Caco-2 (cell line): ENCODE results near the gene NKIRAS1. TPM values are rescaled to one million over a fixed set of nuclear protein-coding genes. Genes with fewer than 3 reads are reported as not detected.

ENCODE experiments used
- BruUV-seq: library from RNA; stranded (reverse); fragments of 400-500 nt; replicated peaks from 2 replicates; lab custom pipeline; 2021; lab: Mats Ljungman, UMichigan
- CTCF ChIA-PET: fragments of 300-600 bp; sonication (Branson Sonifier 250); formaldehyde crosslinking; loops from one replicate; lab custom pipeline; 2022; ENCODE audit warnings: antibody characterized with exemption; lab: Charles Lee
- POLR2A ChIA-PET: fragments of 300-600 bp; sonication (Branson Sonifier 250); formaldehyde crosslinking; loops from one replicate; lab custom pipeline; 2022; ENCODE audit warnings: antibody characterized with exemption; lab: Charles Lee
- DNase-seq, 2 experiments: peaks; one replicate each; pipeline versions ENCODE4 v3.0.0 to v3.0.0-alpha.2; 2020 to 2022
- H3K27me3 ChIP-seq: replicated peaks from 2 replicates; pipeline ENCODE4 v1.6.0; 2011; ENCODE audit warnings: low read length; ENCODE audit not compliant: control insufficient read depth, insufficient read depth
- H3K36me3 ChIP-seq: 2 replicates; pipeline ENCODE4 v1.5.1; 2011; ENCODE audit warnings: low read length; ENCODE audit not compliant: control insufficient read depth, insufficient read depth
- H3K4me1 ChIP-seq: fragments of 250-450 bp; sonication (Bioruptor Pico); 2 replicates; pipeline ENCODE4 v1.5.1; 2020; ENCODE audit warnings: mild to moderate bottlenecking
- H3K4me3 ChIP-seq: 2 replicates; pipeline ENCODE4 v1.5.1; 2011; ENCODE audit warnings: low read depth, mild to moderate bottlenecking, control low read depth, low read length
- H3K9me3 ChIP-seq: fragments of 250-450 bp; sonication (Bioruptor Pico); 2 replicates; pipeline ENCODE4 v1.5.1; 2020; ENCODE audit warnings: mild to moderate bottlenecking, moderate library complexity
- H3K27ac Mint-ChIP-seq: one replicate; pipeline ENCODE4 v1.8.0; 2022; ENCODE audit warnings: mixed read lengths; ENCODE audit not compliant: unreplicated experiment
- H3K27me3 Mint-ChIP-seq: one replicate; pipeline ENCODE4 v1.8.0; 2022; ENCODE audit warnings: mixed read lengths; ENCODE audit not compliant: insufficient read depth, unreplicated experiment
- H3K36me3 Mint-ChIP-seq: one replicate; pipeline ENCODE4 v1.8.0; 2022; ENCODE audit warnings: mild to moderate bottlenecking, mixed read lengths; ENCODE audit not compliant: insufficient read depth, unreplicated experiment
- H3K4me1 Mint-ChIP-seq: one replicate; pipeline ENCODE4 v1.8.0; 2022; ENCODE audit warnings: low read depth, mixed read lengths; ENCODE audit not compliant: unreplicated experiment
- H3K4me3 Mint-ChIP-seq: one replicate; pipeline ENCODE4 v1.8.0; 2022; ENCODE audit warnings: mild to moderate bottlenecking, moderate library complexity, mixed read lengths; ENCODE audit not compliant: unreplicated experiment
- H3K9me3 Mint-ChIP-seq: one replicate; pipeline ENCODE4 v1.8.0; 2022; ENCODE audit warnings: mixed read lengths; ENCODE audit not compliant: unreplicated experiment
- intact Hi-C: fragments of 100-400 bp; cut with micrococcal nuclease; formaldehyde crosslinking; loops from one replicate; pipeline ENCODE4 v1.10.0; 2022; ENCODE audit not compliant: unreplicated experiment
- total RNA-seq: library from RNA; stranded (reverse); gene quantifications from 2 replicates; pipeline ENCODE4 v1.2.3, GENCODE V29; 2022
- TF ChIP-seq, protein P1 (sequence below), 2 experiments: fragments of 200-600 bp in 1 of 2; IDR thresholded peaks; 1 replicate in 1 of 2; 2 replicates in 1 of 2; pipeline versions ENCODE4 v1.5.1 to v1.8.0; 2011 to 2022; ENCODE audit warnings: antibody characterized with exemption in 1 of 2, control low read depth in 1 of 2, inconsistent platforms in 1 of 2, low read depth in 1 of 2, low read length in 1 of 2, mild to moderate bottlenecking in 1 of 2, moderate library complexity in 1 of 2; ENCODE audit not compliant: insufficient read depth in 1 of 2, severe bottlenecking in 1 of 2, unreplicated experiment in 1 of 2

The NKIRAS1 gene
- total RNA-seq, 1 experiment from 2014 or later: 6.8 TPM

DNA sequence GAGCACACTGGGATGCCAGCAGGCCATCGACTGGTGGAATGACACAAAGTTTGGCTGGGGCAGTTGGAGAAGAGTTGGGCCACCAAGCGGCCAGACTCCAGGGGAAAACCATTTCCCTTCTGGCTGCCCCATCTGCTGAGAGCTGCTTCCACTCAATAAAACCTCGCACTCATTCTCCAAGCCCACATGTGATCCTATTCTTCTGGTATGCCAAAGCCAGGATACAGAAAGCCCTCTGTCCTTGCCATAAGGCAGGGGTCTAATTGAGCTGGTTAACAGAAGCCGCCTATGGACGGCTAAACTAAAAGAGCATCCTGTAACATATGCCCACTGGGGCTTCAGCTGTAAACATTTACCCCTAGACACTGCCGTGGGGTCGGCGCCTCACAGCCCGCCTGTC is 55.1 kb downstream of the NKIRAS1 start:
- no peaks in the 10 kb centered on the region for H3K9me3 Mint-ChIP-seq
- intact Hi-C loops: no loop called here
- H3K36me3 Mint-ChIP-seq: peaks cover 28% of the 10 kb centered on the region
- no TSS peak for BruUV-seq
- ChIA-PET POLR2A (no interaction called here), CTCF (no interaction called here)
- H3K4me3 Mint-ChIP-seq: no peak overlapping the region
- Histone ChIP-seq H3K27me3 (no peaks in the 10 kb centered on the region), H3K4me3 (no peak overlapping the region), H3K9me3 (no peaks in the 10 kb centered on the region), H3K4me1 (peaks cover 11% of the 10 kb centered on the region), H3K36me3 (no peaks in the 10 kb centered on the region)
- no peaks in the 10 kb centered on the region for H3K27me3 Mint-ChIP-seq
- H3K27ac Mint-ChIP-seq: no peak overlapping the region
- DNase-seq: no peak
- TF ChIP-seq, protein P1, sequence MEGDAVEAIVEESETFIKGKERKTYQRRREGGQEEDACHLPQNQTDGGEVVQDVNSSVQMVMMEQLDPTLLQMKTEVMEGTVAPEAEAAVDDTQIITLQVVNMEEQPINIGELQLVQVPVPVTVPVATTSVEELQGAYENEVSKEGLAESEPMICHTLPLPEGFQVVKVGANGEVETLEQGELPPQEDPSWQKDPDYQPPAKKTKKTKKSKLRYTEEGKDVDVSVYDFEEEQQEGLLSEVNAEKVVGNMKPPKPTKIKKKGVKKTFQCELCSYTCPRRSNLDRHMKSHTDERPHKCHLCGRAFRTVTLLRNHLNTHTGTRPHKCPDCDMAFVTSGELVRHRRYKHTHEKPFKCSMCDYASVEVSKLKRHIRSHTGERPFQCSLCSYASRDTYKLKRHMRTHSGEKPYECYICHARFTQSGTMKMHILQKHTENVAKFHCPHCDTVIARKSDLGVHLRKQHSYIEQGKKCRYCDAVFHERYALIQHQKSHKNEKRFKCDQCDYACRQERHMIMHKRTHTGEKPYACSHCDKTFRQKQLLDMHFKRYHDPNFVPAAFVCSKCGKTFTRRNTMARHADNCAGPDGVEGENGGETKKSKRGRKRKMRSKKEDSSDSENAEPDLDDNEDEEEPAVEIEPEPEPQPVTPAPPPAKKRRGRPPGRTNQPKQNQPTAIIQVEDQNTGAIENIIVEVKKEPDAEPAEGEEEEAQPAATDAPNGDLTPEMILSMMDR (IDR thresholded peaks at IDR 0.05; ENCODE audit: insufficient read depth in 1 of 2, low read depth in 1 of 2, low read length in 1 of 2, severe bottlenecking in 1 of 2, unreplicated experiment in 1 of 2): no peak
- peaks cover 22% of the 10 kb centered on the region for H3K4me1 Mint-ChIP-seq

DNA sequence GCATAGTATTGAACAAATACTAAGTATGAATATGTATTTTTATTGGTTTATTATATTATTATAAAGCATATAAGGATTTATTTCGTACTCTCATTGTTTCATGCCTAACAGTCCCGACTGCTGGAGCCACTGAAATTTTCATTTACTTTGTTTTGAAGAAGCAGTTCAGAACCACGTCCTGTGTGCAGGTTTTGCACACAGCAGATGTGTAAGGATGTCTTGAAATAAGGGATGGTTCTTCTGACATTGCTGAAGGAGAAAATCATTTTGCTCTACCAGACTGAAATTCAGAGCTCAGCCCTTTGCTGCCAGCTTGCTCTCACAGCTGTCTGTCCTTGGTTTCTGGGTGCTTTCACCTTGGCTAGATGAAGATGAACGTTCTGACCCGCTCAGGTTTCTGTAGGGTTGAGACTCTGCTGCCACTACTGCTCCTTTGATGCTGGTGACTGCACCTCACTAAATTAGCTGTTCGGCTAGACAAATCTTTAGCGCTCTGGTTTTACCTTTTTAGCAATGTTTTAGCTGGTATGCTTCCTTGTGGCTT is 56.9 kb downstream of the NKIRAS1 start:
- Mint-ChIP-seq H3K27ac (no peak overlapping the region), H3K27me3 (no peaks in the 10 kb centered on the region), H3K9me3 (no peaks in the 10 kb centered on the region), H3K4me1 (peaks cover 15% of the 10 kb centered on the region), H3K36me3 (peaks cover 23% of the 10 kb centered on the region), H3K4me3 (no peak overlapping the region)
- H3K4me1 ChIP-seq: no peaks in the 10 kb centered on the region
- H3K9me3 ChIP-seq: no peaks in the 10 kb centered on the region
- H3K27me3 ChIP-seq: no peaks in the 10 kb centered on the region
- ChIA-PET POLR2A (no interaction called here), CTCF (no interaction called here)
- H3K36me3 ChIP-seq: no peaks in the 10 kb centered on the region
- intact Hi-C loops: no loop called here
- BruUV-seq: no TSS peak
- H3K4me3 ChIP-seq: no peak overlapping the region
- no peak for DNase-seq
- TF ChIP-seq, protein P1 (IDR thresholded peaks at IDR 0.05; ENCODE audit: insufficient read depth in 1 of 2, low read depth in 1 of 2, low read length in 1 of 2, severe bottlenecking in 1 of 2, unreplicated experiment in 1 of 2): no peak

DNA sequence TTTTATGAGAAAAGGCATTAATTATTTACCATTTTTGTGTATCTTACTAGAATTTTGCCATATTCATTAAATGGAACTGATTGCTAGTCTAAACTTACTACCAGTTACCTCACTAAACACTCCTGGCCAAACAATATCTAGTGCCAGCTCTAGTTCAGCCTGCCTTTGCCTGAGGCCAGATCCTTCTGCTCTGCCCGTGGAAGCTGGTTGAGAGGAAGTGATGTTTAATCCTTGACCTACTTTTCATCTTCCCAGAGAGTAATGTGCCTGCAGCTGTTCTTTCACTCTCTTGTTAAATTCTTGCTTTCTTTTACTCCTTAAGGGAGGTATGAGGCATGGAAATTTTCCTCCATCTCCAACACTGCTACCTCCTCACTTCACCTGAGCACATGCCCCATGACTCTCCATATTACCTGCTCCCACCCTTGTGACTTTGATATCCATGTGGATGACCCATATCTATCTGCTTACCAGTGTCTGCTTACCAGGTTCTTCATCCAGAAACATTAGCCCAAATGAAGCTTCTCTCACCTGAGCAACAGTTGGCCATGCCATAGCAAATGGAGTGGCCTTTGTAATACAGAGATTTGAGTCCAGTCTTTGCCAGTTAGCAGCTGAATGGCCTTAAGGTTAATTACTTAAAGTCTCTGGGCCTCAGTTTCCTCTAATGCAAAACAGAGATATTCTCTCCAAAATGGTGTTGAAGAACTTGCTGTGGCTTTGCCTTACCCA is 57.6 kb downstream of the NKIRAS1 start:
- CTCF ChIA-PET: no interaction called here
- H3K36me3 Mint-ChIP-seq: peaks cover 19% of the 10 kb centered on the region
- no peaks in the 10 kb centered on the region for H3K27me3 ChIP-seq
- no peaks in the 10 kb centered on the region for H3K9me3 ChIP-seq
- BruUV-seq: no TSS peak
- no peak overlapping the region for H3K4me3 ChIP-seq
- peak overlapping the region; percentile 72 for H3K27ac Mint-ChIP-seq
- DNase-seq: no peak
- TF ChIP-seq, protein P1 (IDR thresholded peaks at IDR 0.05; ENCODE audit: insufficient read depth in 1 of 2, low read depth in 1 of 2, low read length in 1 of 2, severe bottlenecking in 1 of 2, unreplicated experiment in 1 of 2): no peak
- POLR2A ChIA-PET: no interaction called here
- H3K27me3 Mint-ChIP-seq: no peaks in the 10 kb centered on the region
- H3K4me3 Mint-ChIP-seq: no peak overlapping the region
- H3K4me1 ChIP-seq: no peaks in the 10 kb centered on the region
- H3K4me1 Mint-ChIP-seq: peaks cover 10% of the 10 kb centered on the region
- H3K36me3 ChIP-seq: no peaks in the 10 kb centered on the region
- no peaks in the 10 kb centered on the region for H3K9me3 Mint-ChIP-seq
- intact Hi-C loops: no loop called here
